SK-N-SH (cell line): ENCODE results near the gene PODN.

Source experiments
- EP300 ChIP-seq, 2 experiments: IDR thresholded peaks; 2 replicates each; pipeline versions ENCODE4 v1.4.0 to v1.6.1; 2012; ENCODE audit warnings: borderline replicate concordance in 1 of 2, low read depth in 1 of 2, low read length in 1 of 2
- GATA2 ChIP-seq: sonication (generic); formaldehyde crosslinking; IDR thresholded peaks from 2 replicates; pipeline ENCODE4 v1.5.0; 2020; ENCODE audit warnings: mild to moderate bottlenecking, missing genetic modification reagents
- POLR2AphosphoS5 ChIP-seq: IDR thresholded peaks from 2 replicates; pipeline ENCODE4 v1.6.1; 2012; ENCODE audit warnings: low read depth, low read length
- RFX5 ChIP-seq: IDR thresholded peaks from 2 replicates; pipeline ENCODE4 v1.6.1; 2012; ENCODE audit warnings: mild to moderate bottlenecking, improper control_type of control experiment, low read length
- RXRA ChIP-seq: IDR thresholded peaks from 2 replicates; pipeline ENCODE4 v1.4.0; 2012; ENCODE audit warnings: low read depth, mild to moderate bottlenecking, borderline replicate concordance
- TF ChIP-seq, protein P1 (sequence below): fragments of 200-600 bp; sonication (generic); IDR thresholded peaks from 2 replicates; pipeline ENCODE4 v1.6.1; 2017; ENCODE audit warnings: antibody characterized with exemption, mild to moderate bottlenecking, moderate library complexity
- TF ChIP-seq, protein P2 (sequence below): IDR thresholded peaks from 2 replicates; pipeline ENCODE4 v1.4.0; 2012; ENCODE audit warnings: low read depth

DNA sequence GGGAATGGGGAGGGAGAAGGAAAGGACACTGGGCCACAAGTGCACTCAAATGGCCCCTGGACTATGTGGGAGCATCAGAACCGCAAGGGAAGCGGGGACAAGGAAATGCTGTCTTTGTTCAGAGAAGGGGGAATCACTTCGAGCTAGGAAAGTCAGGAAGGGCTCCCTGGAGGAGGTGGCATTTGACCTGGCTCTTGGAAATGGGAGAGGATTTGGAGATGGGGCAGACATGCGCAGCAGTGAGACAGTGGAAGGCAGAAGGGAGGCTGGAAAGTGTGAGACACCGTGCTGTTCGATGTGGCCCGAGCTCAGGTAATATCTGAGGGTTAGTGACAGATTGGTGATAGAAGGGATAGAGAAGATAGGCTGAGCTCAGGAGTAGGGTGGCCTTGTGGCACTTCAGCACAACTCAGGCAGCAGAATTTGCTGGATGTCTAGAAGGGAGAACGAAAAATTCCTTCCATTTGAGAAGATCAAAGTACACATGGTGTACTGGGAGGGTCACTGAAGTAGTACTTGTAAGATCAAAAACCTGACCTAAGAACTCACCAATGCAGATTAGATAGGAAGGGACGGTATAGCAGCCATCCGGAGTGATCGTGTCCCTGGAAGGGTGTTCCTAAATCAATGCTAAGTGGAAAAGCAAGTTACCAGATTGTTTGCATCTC, 55.1 kb downstream of the PODN start:
- TF ChIP-seq, protein P1, sequence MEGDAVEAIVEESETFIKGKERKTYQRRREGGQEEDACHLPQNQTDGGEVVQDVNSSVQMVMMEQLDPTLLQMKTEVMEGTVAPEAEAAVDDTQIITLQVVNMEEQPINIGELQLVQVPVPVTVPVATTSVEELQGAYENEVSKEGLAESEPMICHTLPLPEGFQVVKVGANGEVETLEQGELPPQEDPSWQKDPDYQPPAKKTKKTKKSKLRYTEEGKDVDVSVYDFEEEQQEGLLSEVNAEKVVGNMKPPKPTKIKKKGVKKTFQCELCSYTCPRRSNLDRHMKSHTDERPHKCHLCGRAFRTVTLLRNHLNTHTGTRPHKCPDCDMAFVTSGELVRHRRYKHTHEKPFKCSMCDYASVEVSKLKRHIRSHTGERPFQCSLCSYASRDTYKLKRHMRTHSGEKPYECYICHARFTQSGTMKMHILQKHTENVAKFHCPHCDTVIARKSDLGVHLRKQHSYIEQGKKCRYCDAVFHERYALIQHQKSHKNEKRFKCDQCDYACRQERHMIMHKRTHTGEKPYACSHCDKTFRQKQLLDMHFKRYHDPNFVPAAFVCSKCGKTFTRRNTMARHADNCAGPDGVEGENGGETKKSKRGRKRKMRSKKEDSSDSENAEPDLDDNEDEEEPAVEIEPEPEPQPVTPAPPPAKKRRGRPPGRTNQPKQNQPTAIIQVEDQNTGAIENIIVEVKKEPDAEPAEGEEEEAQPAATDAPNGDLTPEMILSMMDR: no peak
- TF ChIP-seq EP300 (IDR thresholded peaks at IDR 0.05; ENCODE audit: borderline replicate concordance in 1 of 2, low read depth in 1 of 2, low read length in 1 of 2) (no peak), RXRA (no peak), RFX5 (no peak), POLR2AphosphoS5 (no peak), GATA2 (CRISPR knock-in tag) (no peak)
- TF ChIP-seq, protein P2, sequence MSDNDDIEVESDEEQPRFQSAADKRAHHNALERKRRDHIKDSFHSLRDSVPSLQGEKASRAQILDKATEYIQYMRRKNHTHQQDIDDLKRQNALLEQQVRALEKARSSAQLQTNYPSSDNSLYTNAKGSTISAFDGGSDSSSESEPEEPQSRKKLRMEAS: no peak
